DMS79 (cell line): ENCODE measurements around the gene SEMA5B.

Experiments used
- DNase-seq: peaks from one replicate; lab custom pipeline; 2025; lab: John Stamatoyannopoulos, UW

Gene SEMA5B

DNA sequence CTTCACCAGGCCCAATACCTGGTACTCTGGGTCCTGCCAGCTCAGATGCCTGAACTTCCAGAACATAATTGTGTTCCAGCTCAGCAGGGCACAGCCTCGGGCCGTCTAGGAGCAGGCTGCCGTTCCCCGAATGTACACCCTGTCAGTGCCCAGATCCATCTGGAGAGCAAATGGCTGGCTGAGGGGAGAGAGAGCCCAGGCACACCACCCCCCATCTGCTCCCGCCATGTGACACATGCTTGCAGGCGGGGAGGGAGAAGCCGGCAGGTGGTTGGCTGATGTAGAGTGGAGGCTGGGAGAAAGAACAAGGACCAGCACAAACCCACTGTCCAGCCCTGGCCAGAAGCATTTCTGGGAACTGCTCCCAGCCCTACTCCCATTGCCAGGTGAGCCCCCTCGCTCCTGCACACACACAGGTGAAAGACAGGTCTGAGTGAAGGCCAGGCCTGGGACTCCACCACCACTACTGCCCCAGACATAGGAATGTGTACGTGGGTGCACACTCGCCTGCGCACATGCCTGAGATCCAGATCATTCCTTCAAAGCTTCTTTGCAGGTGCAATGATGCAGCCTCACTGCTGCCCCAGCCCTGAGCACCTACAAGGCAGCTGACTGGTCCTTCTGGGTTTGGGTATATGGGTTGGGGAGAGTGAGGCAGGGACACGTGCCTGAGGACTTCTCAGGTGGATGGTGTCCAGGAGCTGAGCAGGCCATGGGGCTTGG, 53.5 kb downstream of the SEMA5B start:
- DNase-seq: no peak

DNA sequence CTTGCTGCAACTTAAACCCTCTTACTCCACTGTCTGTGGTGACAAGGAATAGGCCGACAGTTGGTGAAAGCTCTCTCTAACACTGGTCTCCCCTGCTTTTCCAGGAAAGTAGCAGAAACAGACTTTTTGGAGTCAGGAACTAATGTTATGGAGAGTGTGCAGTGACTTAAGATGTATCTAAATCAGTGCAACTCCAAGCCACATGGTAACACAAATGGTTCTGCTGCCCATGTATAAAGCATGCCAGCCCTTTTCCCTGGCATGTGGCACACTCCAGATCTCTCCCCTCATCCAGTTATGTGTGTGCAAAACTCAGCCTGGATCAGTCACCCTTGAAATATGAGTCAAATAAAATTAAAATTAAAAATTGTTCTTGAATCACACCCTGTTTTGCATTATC, 55.4 kb downstream of the SEMA5B start:
- no peak for DNase-seq

DNA sequence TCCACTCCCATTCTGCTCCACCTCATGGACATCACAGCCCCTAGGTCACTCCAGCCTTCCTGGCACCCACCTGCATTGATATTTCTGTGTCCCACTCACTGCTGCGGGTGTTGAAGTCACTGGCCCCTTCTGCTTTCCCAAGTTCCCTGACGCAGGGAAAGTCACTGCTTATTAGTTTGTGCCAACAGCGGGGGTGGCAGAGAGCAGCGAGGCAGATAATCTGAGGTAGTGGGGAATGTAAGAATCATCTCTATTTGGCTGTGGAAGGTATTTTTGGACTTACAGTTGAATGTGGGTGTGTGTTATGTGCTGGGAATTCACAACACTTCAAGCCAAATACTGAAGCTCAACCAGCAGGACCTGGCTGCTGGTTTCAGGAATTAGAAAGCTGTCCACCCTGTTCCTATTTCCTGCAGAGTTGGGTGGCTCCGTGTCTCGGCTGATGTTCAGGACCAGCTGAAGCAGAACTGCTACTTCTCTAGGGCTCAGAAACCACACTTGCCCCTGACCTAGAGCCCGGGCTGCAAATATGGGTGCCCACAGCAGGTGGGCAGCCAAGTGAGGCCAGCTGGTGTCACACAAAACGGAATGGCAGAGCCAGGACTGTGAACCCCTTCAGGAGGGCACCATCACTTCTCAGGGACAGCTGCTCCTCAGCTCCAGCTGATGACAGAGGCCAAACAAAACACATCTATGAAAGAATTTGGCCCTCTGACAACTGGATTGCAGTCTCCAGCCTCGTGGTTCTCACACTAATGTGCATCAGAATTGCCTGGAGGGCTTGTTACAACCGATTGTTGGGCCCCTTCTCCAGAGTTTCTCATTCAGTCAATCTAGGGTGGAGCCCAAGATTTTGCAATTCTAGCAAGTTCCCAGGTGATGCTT, 57.7 kb downstream of the SEMA5B start:
- no peak for DNase-seq

DNA sequence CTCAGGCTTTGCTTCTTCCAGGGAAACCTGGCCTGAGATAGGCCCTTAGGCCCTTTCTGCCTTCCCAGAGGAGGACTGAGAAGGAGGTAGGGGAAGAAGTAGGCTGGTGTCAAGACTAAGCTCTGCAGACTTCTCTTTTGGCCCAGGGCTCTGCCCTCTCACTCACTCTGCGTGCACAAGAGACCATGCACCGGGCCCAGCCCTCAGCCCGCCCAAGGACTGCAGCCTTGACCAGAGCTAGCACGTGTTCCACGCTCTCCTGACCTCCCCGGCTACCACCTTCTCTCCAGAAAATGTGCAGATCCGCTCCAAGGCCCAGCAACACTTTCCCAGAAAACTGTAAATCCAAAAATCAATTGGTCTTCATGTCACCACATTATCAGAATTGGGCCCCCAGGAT, 59.8 kb downstream of the SEMA5B start:
- DNase-seq: no peak

DNA sequence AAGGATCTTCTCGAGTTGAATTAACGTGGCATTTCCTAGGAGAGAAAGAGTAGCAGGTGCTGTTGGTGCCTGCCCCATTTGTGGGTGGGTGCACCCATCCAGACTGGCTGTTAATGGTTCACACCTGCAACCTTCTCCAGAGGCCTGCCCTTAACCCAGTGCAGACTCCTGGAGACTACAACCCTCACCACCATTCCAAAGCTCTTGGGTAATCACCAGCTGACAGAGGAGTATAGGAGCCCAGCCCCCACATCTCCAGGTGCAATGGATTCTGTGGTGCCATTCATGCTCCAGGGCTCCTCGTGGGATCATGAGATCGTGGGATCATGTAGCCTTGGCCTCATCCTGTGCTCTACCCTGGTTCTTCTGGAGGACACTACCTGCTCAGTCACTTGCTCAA, 60.2 kb downstream of the SEMA5B start:
- no peak for DNase-seq

DNA sequence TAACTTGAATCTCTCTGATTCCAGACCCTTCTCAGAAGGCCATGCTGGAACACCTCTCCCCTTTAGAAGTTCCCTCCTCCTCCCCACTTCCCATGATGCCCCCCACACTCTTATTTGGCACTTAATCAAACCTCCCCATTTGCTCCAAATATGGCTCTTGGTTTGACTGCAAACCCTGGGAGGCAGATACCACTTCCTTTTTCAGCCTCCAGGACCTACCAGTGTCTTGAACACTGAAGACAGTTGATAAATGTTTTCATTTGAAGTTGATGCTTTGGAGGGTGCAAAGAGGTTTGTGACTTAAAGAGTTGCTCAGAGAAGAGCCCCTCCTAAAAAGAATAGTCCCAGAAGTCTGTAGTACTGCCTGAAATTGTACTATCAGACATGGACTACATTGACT, 61.5 kb downstream of the SEMA5B start:
- DNase-seq: no peak

DNA sequence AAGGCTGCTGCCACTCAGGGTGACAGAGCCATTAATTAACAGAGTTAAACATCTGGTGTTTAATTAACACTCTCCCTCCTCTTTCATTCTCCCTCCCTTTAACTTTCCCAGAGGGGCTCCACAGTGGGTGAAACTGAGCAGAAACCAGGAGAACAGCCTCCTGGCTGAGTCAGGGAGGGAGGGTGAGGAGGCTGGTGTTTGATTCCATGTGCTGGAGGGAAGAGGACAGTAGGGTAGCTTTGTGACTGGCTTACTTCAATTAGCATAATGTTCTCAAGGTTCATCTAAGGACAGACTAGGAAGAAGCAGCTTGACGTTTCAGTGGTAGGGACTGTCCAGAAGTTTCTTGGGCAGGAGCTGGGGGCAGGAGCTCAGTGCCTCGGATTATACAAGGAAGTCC, 62.8 kb downstream of the SEMA5B start:
- no peak for DNase-seq

DNA sequence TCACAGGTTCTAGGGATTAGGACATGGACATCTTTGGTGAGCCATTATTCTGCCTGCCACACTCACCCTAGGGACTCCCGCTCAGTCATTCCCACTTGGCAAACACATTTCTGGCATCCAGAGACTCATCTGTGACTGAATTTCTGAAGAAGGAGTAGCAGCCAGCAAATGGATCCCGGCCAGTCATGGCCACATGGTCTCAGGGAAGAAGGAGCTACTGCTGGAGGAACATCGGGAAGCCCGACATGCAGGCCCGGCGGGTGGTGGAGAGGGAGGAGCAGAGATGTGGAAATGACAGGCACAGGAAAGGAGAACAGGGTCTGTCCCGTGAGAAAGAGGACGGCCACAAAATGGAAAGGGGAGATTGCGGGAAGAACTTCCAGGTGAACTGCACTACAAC, 65.4 kb downstream of the SEMA5B start:
- no peak for DNase-seq

DNA sequence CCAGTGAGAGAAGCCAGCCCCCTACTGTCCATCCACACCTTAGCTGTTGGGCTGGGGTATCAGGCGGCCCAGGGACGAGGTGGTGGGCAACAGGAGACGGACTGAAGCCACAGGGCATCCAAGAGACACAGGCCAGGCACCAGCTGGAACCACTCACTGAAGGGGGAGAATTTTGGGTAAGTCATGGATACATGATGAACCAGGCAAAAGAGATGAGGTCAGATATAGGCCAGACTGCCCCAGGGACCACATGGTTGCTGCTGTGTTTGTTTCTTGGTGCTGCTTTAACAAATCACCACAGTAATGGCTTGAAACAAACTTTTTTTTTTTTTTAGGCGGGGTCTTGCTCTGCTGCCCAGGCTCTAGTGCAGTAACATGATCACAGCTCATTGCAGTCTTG, 66.4 kb downstream of the SEMA5B start:
- no peak for DNase-seq

DNA sequence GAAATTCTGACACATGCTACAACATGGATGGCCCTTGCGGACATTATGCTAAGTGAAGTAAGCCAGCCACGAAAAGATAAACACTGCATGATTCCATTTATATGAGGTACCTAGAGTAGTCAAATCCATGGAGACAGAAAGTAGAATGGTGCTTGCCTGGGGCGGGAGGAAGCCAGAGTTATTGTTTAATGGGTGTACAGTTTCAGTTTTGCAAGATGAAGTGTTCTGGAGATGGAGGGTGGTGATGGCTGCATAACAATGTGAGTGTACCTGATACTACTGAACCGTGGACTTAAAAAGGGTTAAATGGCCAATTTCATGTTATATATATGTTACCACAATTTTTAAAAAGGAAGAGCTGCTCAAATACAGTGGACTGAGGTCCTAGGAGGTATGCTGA, 66.9 kb downstream of the SEMA5B start:
- no peak for DNase-seq

DNA sequence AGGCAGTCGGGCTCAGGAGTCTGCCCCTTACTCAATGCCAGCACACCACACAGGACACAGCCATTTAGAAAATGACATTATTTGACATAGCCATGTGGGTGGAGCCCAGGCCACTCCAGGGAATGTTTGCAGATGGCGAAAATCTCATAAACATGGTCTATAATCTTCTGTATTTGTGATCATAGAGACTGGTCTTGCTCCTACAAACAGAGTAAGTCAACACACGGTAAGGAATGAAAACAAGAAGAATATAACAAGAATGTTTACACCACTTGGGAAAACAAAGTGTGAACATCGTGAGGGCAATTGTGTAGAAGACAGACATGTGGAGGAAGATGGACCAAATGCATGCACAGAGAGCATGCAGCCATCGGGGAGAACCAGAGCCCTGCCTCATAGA, 68.2 kb downstream of the SEMA5B start:
- no peak for DNase-seq

DNA sequence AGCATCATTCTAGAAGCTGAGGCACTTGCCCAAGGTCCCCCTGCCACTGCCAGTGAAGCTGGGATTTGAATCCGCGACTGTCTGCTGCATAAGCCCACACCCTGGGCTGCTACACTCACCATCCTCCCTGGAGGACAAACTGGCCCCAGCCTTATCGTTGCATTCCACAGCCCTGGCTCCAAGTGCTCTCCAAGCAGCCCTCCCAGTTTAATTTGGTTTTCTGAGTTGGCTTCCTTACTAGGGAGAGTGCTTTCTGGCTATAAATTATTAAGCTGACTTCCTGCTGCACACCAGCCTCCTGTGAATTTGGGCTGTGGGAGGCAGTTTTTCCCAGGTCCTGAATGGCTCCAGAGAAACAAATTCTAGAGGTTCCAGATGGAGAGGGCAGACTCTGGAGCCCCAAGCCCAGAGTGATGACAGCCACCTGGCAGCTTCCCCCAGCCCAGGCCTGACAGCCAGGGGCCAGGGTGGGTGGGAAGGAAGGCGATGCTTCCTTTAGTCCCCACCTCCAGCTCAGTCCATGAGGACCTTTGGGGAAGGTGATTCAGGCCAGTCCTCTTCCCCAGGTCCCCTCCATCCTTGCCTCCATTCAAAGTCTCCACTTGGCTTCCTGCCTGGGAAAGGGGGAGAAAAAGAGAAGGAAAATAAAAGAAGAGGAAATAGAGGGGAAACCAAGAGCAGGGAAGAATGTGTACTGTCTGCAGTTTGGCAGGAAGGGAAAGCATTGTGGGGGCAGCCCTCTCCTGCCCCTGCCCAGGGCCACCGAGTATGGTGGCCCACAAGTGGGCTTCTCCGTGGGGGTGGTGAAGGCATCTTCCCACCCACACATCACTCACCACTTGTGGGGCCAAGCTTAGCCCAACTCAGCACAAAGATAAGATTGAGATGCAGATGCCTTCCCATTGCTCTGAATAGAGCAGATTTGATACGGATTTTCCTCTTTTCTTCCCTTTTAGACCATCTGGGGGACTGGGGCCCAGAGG, 69.6 kb downstream of the SEMA5B start:
- DNase-seq: no peak

DNA sequence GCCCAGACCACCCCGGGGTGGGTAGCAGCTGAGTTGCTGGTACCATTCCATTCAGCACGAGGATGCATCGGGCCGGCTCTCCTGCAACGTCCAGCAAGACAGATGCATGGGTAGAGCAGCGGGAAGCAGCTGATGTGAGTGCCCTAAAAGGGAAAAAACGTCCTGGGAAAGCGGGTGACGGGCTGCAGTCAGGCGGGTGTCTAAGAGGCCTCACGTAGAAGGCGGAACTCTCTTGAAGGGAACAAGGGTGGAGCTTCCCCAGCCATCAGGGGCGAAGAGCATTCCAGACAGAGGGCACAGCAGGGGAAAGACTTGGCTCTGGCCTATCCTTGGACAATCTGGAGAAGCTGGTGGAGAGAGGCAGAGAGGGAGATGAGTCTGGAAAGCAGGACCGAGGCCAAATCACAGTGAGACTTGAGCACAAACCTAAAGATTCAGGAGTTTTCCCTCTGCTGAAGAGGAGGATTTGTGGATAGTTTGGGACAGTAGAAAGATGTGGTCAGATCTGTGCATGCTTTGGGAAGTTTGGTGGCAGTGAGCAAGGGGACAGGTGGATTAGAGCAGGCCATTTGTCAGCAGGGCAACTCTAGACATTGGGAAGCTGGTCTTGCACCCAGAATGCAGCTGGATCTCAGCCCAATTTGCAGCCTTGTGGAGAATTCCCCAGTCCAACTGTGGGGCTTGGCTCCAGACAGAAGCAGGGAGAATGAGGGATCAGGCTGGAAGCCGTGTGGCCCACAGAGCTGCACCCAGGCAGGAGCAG, 70.7 kb downstream of the SEMA5B start:
- no peak for DNase-seq

DNA sequence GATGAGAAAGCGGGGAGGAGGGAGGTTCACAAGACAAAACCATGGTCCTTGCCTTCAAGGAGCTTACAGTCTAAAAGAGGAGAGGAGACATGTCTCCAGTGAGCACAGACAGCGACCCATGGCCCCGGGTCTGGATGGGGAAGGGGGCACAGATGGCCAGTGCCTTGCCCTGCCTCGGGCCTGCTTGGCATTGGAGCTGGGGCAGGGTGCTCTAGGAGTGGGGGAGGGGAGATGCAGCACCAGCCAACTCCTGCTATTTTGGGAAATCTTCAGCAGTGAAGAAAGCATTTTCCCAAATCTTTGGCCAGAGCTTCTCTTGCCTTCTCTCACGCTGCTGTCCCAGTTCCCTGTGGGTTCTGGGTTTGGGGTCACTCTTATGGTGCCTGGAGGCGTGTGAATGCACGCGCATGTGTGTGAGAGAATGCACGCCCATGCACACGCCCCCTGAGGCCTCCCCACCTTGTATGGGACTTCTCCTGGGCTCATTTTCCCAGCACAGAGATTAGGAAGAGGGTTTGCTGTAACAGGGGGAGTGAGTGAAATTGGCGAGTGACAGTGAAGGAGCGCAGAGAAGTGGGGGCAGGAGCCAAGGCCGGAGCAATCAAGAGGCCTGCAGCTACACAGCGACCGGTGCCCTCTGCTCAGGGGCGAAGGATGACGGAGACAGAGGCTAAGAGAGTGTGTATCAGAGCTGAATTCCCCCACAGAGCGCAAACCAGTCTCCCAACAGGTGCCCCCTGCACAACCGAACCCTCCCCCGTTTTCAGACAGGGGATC, 71.5 kb downstream of the SEMA5B start:
- no peak for DNase-seq

DNA sequence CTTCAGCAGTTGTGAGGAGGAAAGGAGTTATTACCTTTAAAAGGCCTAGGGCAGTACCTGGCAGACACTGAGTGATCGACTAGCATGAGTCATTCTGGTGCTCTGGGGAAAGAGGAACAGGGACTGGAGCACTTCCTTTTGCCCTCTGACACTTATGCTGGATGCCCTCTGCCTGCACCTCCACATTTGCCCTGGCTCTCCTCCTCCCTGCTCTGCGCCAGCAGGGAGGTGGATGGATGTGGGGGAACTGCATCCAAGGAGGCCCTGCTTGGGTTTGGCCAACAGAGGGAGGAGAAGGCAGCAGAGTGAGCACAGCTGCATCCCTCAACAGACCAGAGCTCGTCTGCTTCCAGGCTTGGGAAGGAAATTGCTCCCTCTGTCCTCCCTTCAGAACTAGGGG, 75.0 kb downstream of the SEMA5B start:
- no peak for DNase-seq

DNA sequence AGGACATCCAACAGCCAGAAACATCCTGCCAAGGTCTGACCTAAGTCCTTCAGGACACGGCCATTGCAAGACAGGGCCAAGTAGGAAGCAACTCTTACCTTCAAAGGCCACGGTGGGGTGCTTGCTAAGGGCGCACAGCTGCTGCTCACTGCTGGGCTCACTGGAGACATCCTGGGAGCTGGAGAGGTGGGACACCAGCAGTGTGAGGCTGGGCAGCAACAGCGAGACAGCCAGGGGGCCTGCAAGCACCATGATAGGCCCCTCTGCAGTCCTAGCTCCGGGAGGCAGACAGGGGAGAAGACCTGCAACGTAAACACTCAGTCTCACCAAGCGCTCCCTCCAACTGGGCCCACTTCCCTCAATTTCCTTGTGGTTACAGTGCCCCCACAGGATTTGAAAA, 79.2 kb downstream of the SEMA5B start:
- no peak for DNase-seq

DNA sequence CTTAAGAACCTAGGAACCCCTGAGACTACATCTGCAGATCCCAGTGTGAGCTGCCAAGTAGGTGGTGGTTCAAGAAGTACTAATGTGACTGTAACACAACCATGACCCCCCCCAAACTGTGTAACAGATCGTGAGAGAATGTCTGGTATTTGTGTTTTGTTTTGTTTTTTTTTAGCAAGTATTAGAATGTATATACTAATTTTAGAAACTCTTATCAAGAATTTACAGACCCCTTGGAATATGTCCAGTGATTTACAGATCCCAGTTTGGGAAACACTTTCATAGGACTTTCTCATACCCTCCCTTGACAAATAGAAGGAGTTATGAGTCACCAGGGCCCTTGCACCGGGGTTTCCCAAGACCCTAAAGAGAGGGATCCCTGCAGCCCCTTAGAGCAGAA, 79.8 kb downstream of the SEMA5B start:
- DNase-seq: no peak

DNA sequence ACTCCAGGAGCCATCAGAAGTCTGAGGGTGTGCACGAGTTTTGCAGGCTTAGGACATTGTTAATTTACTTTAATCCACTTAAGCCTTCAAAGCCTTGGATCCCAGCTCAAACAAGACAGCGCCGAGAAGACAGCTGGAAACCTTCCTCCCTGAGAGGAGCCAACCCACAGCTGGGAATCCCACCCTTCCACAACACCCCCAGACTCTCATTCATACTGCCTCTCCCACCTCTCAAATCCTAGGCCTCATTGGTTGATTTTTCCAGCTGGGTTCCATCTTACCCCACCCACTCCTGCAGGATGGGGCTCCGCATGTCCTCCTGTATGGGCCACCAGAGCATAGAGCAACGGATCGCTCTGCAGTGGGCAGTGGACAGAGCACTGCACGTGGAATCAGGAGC, 80.4 kb downstream of the SEMA5B start:
- no peak for DNase-seq

DNA sequence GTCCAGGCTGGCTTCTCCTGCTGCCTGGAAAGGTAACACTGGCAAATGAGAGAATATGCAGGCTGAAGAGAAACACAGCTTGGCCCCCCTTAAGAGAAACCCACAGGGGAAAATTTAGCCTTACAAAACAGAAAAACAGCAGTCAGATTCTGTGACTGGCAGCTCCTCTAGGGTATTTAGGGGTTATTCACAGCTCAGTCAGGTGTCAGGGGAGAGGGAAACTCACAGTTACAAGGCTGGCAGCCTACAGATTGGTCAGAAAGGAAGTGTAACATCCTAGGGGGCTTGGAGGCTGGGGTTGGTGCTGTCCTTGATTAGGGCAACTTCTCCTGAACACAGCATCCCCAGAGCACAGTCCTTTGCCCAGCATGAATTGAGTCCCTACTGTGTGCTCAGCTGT, 81.4 kb downstream of the SEMA5B start:
- no peak for DNase-seq

DNA sequence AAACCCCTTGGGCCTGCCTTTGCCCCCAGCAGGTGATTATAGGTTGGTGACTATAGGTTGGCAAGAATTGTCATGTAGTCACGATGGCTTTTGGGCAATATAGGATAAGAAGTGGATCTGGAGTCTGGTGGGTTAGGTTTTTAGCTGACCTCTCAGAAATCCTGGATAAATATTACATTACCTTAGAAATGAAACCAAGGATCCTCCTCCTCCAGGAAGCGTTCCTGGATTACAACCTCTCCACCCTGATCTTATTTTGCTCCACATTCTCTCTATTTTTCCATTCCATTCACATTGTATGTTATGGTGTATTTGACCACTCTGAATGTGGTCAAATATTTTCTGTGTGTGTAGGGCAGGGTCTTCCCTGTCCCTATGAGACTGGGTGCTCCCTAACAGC, 82.3 kb downstream of the SEMA5B start:
- no peak for DNase-seq

DNA sequence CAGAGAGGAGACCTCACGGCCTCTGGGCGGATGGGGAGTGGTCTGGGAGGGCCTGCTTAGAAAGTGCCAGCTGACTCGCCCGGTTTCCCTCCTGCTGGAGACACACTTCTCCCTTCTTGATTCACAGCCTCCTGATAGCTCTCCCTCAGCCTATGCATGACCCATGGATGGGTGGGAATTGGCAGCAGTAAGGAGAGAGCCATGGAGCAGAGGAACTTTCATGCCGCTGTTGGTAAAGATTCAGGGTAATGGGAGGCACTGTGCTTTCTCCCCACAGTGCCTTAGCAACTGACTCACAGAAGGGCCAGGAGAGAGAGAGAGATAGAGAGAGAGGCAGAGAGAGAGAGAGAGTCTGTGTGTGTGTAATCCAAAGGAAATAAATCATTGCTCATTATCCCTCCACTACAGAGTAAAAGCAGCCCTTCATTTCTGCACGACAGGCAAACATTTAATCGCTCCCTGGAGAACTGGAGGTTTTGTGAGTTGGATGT, 82.8 kb downstream of the SEMA5B start:
- DNase-seq: no peak
